Measurements from ENCODE around the gene MAP2K6. TPM values are rescaled to one million over a fixed set of nuclear protein-coding genes. Genes with fewer than 3 reads are reported as not detected.

Gene MAP2K6
- total RNA-seq, 2 donors from 2014 or later, result 16.3 to 21.2 TPM

GRCh38 chr17:69597898-69598692, 183.6 kb downstream of the MAP2K6 start:
- H3K27ac Mint-ChIP-seq, result no peak overlapping the region
- no peak for DNase-seq
- no peaks in the 10 kb centered on the region for H3K9me3 ChIP-seq (ENCODE audit: control insufficient read depth, low read length, poor library complexity, severe bottlenecking)
- ATAC-seq, result no peak
- peaks cover 18% of the 10 kb centered on the region for H3K27me3 Mint-ChIP-seq
- no peak overlapping the region for H3K4me3 Mint-ChIP-seq
- H3K36me3 Mint-ChIP-seq (ENCODE audit: low read depth), result no peaks in the 10 kb centered on the region
- H3K4me1 Mint-ChIP-seq, result peaks cover 4% of the 10 kb centered on the region

DNA sequence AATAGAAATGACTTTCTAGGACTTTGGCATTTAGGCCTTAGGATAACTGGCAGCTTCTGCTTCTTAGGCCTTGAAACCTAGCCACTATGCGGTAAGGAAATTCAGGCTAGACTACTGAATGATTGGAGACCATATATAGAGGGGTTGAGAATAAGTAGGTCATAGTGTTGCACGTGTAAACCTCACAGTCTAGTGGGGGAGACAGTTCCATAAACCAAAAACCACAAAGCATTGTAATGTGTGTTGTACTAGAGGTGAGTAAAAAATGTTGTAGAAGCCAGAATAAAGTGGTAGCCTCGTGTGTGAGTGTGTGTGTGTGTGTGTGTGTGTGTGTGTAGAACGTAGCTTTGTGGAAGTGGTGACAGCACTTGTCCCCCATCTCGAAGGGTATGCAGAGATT, 188.5 kb downstream of the MAP2K6 start:
- peak overlapping the region; percentile 10 for H3K4me3 Mint-ChIP-seq
- H3K9me3 ChIP-seq (ENCODE audit: control insufficient read depth, low read length, poor library complexity, severe bottlenecking), result no peaks in the 10 kb centered on the region
- H3K27me3 Mint-ChIP-seq, result peaks cover 10% of the 10 kb centered on the region
- H3K36me3 Mint-ChIP-seq (ENCODE audit: low read depth), result no peaks in the 10 kb centered on the region
- H3K27ac Mint-ChIP-seq, result peak overlapping the region; percentile 68
- peaks cover 8% of the 10 kb centered on the region for H3K4me1 Mint-ChIP-seq
- DNase-seq (no peak), ATAC-seq (peak; percentile 96)

Other genes with a start within 250 kb of the MAP2K6 start
- 1 to 10 TPM; 1.2 to 2.6 TPM for gene ABCA10, start 185.9 kb upstream of the MAP2K6 start, total RNA-seq
- gene ABCA5, start 87.6 kb upstream of the MAP2K6 start, total RNA-seq, result 10 to 100 TPM; 38.6 to 47.6 TPM